Tibial artery (tissue), 4 donors: Measurements from ENCODE around the gene LIMS2.

Experiments
- DNase-seq, 2 donors: peaks; one replicate each; pipeline ENCODE4 v3.0.0-alpha.2; 2019
- H3K27ac ChIP-seq, 2 donors: fragments of 200-600 bp; sonication (generic) in 1 of 2; 1 replicate in 1 of 2; 2 replicates in 1 of 2; pipeline ENCODE4 v1.5.1; 2018 to 2019; ENCODE audit warnings: mild to moderate bottlenecking in 1 of 2
- H3K27me3 ChIP-seq, 2 donors: fragments of 200-600 bp; sonication (generic) in 1 of 2; one replicate each; pipeline versions ENCODE4 v1.5.1 to v1.6.0; 2016 to 2019
- H3K36me3 ChIP-seq, 3 donors: fragments of 200-600 bp; sonication (generic) in 2 of 3; one replicate each; pipeline ENCODE4 v1.5.1; 2016 to 2019; ENCODE audit warnings: mild to moderate bottlenecking in 2 of 3
- H3K4me1 ChIP-seq, 4 donors: fragments of 200-600 bp; sonication (generic) in 2 of 4; 1 replicate in 3 of 4; 2 replicates in 1 of 4; pipeline ENCODE4 v1.5.1; 2016 to 2019
- H3K4me3 ChIP-seq, 2 donors: fragments of 200-600 bp; sonication (generic) in 1 of 2; 1 replicate in 1 of 2; 2 replicates in 1 of 2; pipeline ENCODE4 v1.5.1; 2018 to 2019; ENCODE audit warnings: mild to moderate bottlenecking in 2 of 2
- H3K9me3 ChIP-seq, 3 donors: fragments of 200-600 bp; sonication (generic) in 1 of 3; one replicate each; pipeline ENCODE4 v1.5.1; 2016 to 2019
- CTCF ChIP-seq, 2 experiments: fragments of 200-600 bp in 1 of 2; fragments of 450-650 bp in 1 of 2; IDR thresholded peaks; one replicate each; pipeline ENCODE4 v1.5.1; 2017 to 2019; ENCODE audit warnings: antibody characterized with exemption in 2 of 2, mild to moderate bottlenecking in 1 of 2, moderate library complexity in 1 of 2
- intact Hi-C: fragments of 100-400 bp; cut with DNase I; formaldehyde crosslinking; loops from one replicate; pipeline ENCODE4 v1.15.0; 2023; ENCODE audit warnings: low total_unique reads

Gene LIMS2

GRCh38 chr2:127646487-127647241, 28.7 kb downstream of the LIMS2 start:
- peak overlapping the region; percentile 71 to 75 for H3K27ac ChIP-seq
- no peaks in the 10 kb centered on the region for H3K27me3 ChIP-seq
- peaks cover 9 to 82% (median 51%) of the 10 kb centered on the region in 4 donors for H3K4me1 ChIP-seq
- no peak for DNase-seq
- no peaks in the 10 kb centered on the region for H3K9me3 ChIP-seq
- H3K36me3 ChIP-seq = peaks cover 5 to 41% (median 14%) of the 10 kb centered on the region in 3 donors
- no peak for TF ChIP-seq CTCF (IDR thresholded peaks at IDR 0.05)
- H3K4me3 ChIP-seq = no peak overlapping the region
- intact Hi-C loops = no loop called here

DNA sequence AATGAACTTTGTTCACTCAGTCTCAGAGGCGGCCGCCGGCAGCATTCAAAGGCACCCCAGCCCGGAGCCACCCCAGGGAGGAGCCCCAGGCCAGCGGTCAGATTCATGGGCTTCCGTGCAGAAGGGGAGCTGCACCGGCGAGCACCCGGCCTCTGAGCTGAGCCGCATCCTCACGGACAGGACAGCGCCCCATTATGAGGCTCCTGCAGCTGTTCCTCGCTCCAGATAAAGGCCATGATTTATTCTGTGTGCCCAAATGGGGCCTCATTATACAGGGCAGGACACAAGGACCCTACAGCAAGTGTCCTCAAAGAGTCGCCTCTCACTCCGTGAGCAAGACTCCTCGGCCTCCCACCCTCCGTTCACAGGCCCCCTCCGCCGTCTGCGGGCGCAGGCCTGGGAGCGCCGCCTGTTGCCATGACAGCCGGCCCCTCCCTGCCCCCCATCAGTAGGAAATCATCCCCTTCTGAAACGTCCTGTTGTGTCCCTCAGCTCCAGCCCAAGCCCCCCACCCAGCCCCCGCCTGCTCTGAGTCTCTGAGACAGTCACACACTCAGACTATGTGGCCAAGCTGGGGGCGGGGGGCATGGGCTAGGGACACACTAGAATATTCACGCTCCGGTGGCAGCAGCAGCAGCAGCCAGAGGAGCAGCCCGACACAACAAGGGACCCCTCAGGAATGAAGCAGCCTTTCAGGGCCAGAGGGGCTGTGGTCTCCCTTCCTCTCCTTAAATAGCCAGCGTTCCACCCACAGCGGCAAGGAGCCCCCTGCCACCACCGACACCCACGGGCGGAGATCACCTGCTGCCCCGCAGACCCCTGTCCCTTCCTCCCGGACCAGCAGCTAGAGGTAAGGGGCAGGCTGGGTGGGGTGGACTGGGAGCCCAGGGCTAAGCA, 29.7 kb downstream of the LIMS2 start, which contains the start of gene GPR17:
TSS of gene GPR17 (plus strand) at position 759 of the 897 bp plus-strand sequence. CDS start 4,583 bp downstream, outside the sequence.
- intact Hi-C loops = no loop called here
- H3K36me3 ChIP-seq = peaks cover 12 to 42% (median 14%) of the 10 kb centered on the region in 3 donors
- no peak for DNase-seq
- no peaks in the 10 kb centered on the region for H3K9me3 ChIP-seq
- no peak for TF ChIP-seq CTCF (IDR thresholded peaks at IDR 0.05)
- peak within 1 kb of the TSS; percentile 71 to 75 for H3K27ac ChIP-seq
- peaks cover 9 to 72% (median 45%) of the 10 kb centered on the region in 4 donors for H3K4me1 ChIP-seq
- H3K4me3 ChIP-seq = no peak within 1 kb of the TSS
- no peaks in the 10 kb centered on the region for H3K27me3 ChIP-seq

- H3K9me3 ChIP-seq = no peaks in the 10 kb centered on the region
- H3K4me1 ChIP-seq = peaks cover 9 to 66% (median 39%) of the 10 kb centered on the region in 4 donors
- no peak overlapping the region for H3K4me3 ChIP-seq
- peak overlapping the region in 1 of 2 donors; percentile 75 for H3K27ac ChIP-seq
- H3K27me3 ChIP-seq = no peaks in the 10 kb centered on the region
- TF ChIP-seq CTCF (IDR thresholded peaks at IDR 0.05) = no peak
- DNase-seq = no peak
- peaks cover 17 to 42% (median 20%) of the 10 kb centered on the region in 3 donors for H3K36me3 ChIP-seq
- intact Hi-C loops = no loop called here
Measured at GRCh38 chr2:127645026-127645394, 30.3 kb downstream of the LIMS2 start.

GRCh38 chr2:127644066-127645025, 31.0 kb downstream of the LIMS2 start:
- no peaks in the 10 kb centered on the region for H3K9me3 ChIP-seq
- no peak for TF ChIP-seq CTCF (IDR thresholded peaks at IDR 0.05)
- peak overlapping the region; percentile 50 to 52 for H3K27ac ChIP-seq
- H3K27me3 ChIP-seq = no peaks in the 10 kb centered on the region
- H3K36me3 ChIP-seq = peaks cover 21 to 48% (median 24%) of the 10 kb centered on the region in 3 donors
- DNase-seq = no peak
- no peak overlapping the region for H3K4me3 ChIP-seq
- intact Hi-C loops = no loop called here
- H3K4me1 ChIP-seq = peaks cover 5 to 59% (median 33%) of the 10 kb centered on the region in 4 donors
